WTC11 (cell line): ENCODE results near the gene PISD.

ENCODE experiments used
- CTCF ChIP-seq: fragments of 200-600 bp; IDR thresholded peaks from 2 replicates; pipeline ENCODE4 v1.8.0; 2022; ENCODE audit warnings: antibody characterized with exemption
- E2F1 ChIP-seq: sonication (generic); formaldehyde crosslinking; IDR thresholded peaks from 2 replicates; pipeline ENCODE4 v1.8.0; 2022; ENCODE audit warnings: mild to moderate bottlenecking, missing genetic modification reagents
- JUN ChIP-seq: sonication (generic); formaldehyde crosslinking; IDR thresholded peaks from 2 replicates; pipeline ENCODE4 v1.8.0; 2023; ENCODE audit warnings: mild to moderate bottlenecking, missing genetic modification reagents
- PRRX2 ChIP-seq: fragments of 250-450 bp; sonication (Bioruptor Pico); IDR thresholded peaks from 2 replicates; pipeline ENCODE4 v1.8.0; 2021; ENCODE audit warnings: mild to moderate bottlenecking
- TCF7 ChIP-seq: sonication (generic); formaldehyde crosslinking; IDR thresholded peaks from 2 replicates; pipeline ENCODE4 v1.8.0; 2022; ENCODE audit warnings: mild to moderate bottlenecking, low read depth, missing genetic modification reagents, moderate library complexity
- ZNF671 ChIP-seq: fragments of 250-450 bp; sonication (Bioruptor Pico); IDR thresholded peaks from 2 replicates; pipeline ENCODE4 v1.8.0; 2021; ENCODE audit warnings: mild to moderate bottlenecking
- TF ChIP-seq, protein P1 (sequence below): sonication (generic); formaldehyde crosslinking; IDR thresholded peaks from 2 replicates; pipeline ENCODE4 v1.8.1; 2023; ENCODE audit warnings: mild to moderate bottlenecking, missing genetic modification reagents, moderate library complexity
- TF ChIP-seq, protein P2 (sequence below): sonication (generic); formaldehyde crosslinking; IDR thresholded peaks from 2 replicates; pipeline ENCODE4 v1.8.0; 2022; ENCODE audit warnings: mild to moderate bottlenecking, missing genetic modification reagents

DNA sequence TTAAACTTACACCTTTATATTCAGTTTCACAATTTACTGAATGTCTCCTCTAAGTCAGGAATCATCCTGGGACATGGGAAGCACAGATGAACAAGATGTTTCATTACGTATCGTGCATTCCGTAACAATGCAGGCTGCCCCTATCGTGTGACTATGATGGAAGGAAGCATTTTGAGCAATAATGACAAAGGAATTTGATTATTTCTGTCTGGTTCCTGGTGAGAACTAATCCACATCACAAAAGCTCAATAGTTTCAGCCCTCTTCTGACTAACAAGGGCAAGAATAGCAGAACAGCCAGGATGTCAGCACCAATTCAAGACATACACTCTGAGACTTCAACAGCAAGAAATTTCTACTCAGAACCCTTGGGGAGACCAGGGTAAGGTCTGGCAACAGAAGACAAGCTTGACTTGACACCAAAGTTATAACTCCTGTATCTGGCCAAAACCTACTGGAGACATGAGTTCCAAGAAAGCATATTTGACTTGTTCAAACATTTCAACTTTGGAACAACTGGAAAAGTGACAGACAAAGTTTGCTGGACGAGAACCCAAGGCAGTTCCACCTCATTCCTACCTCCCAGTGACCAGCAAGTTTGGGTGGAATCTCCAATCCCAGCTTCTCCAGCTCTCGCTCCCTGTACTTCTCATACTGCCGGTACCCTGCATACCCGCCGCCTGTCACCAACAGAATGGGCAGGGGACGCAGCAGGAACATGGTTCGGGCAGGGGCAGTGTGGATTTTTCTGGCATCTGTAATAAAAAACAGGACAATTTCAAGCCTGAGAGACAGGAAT lies 14.3 kb downstream of the PISD start:
- TF ChIP-seq PRRX2 (no peak), CTCF (no peak), E2F1 (CRISPR knock-in tag) (no peak), ZNF671 (CRISPR knock-in tag) (no peak), TCF7 (no peak), JUN (CRISPR knock-in tag) (no peak)
- TF ChIP-seq, protein P1, sequence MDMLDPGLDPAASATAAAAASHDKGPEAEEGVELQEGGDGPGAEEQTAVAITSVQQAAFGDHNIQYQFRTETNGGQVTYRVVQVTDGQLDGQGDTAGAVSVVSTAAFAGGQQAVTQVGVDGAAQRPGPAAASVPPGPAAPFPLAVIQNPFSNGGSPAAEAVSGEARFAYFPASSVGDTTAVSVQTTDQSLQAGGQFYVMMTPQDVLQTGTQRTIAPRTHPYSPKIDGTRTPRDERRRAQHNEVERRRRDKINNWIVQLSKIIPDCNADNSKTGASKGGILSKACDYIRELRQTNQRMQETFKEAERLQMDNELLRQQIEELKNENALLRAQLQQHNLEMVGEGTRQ (CRISPR knock-in tag) = no peak
- TF ChIP-seq, protein P2, sequence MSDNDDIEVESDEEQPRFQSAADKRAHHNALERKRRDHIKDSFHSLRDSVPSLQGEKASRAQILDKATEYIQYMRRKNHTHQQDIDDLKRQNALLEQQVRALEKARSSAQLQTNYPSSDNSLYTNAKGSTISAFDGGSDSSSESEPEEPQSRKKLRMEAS (CRISPR knock-in tag) = no peak
